GM21717 (cell line): ENCODE results near the gene CIAPIN1.
"Not testable (repeated sequence)": the region's sequence is repeated elsewhere in the genome, so short reads cannot be mapped to it uniquely, and the experiment has no call there.

Source experiments
- ATAC-seq: cut with Tn5 transposase; IDR thresholded peaks from one replicate; pipeline ENCODE4 v1.9.1; 2021; ENCODE audit warnings: mild to moderate bottlenecking, moderate library complexity; ENCODE audit not compliant: unreplicated experiment

Gene CIAPIN1

GRCh38 chr16:57407521-57408353 lies 39.4 kb downstream of the CIAPIN1 start:
- no peak for ATAC-seq

- ATAC-seq, result no peak
Measured at GRCh38 chr16:57406881-57407280, 40.3 kb downstream of the CIAPIN1 start.

- ATAC-seq, result no peak
Measured at GRCh38 chr16:57405097-57405496, 42.1 kb downstream of the CIAPIN1 start.

GRCh38 chr16:57403965-57404817 lies 43.0 kb downstream of the CIAPIN1 start, which contains the start of gene CCL17:
CCL17 (plus strand) TSS chr16:57404767; CDS start chr16:57413933, 9,166 bp downstream.
- ATAC-seq, result no peak

GRCh38 chr16:57401943-57402640 lies 45.1 kb downstream of the CIAPIN1 start:
- ATAC-seq, result no peak

GRCh38 chr16:57397493-57397892 lies 49.7 kb downstream of the CIAPIN1 start:
- not testable (repeated sequence) for ATAC-seq

GRCh38 chr16:57396786-57397185 lies 50.4 kb downstream of the CIAPIN1 start:
- ATAC-seq, result no peak

- no peak for ATAC-seq
Measured at GRCh38 chr16:57395026-57395425, 52.2 kb downstream of the CIAPIN1 start.

- ATAC-seq, result no peak
Measured at GRCh38 chr16:57394444-57394843, 52.7 kb downstream of the CIAPIN1 start.

GRCh38 chr16:57392694-57393093 lies 54.5 kb downstream of the CIAPIN1 start:
- ATAC-seq, result no peak

DNA sequence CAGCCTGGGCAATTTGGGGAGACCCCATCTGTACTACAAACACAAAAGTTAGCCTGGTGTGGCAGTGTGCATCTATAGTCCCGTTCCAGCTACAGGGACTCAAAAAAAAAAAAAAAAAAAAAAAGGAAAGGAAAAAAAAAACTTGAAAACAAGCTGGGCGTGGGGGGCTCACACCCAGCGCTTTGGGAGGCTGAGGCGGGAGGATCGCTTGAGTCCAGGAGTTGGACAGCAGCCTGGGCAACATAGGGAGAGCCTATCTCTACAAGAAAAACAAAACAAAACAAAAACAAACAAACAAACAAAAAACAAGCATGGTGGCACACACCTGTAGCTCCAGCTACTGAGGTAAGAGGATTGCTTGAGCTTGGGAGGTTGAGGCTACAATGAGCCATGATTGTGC lies 55.5 kb downstream of the CIAPIN1 start:
- no peak for ATAC-seq

GRCh38 chr16:57391300-57391699 lies 55.9 kb downstream of the CIAPIN1 start:
- no peak for ATAC-seq

DNA sequence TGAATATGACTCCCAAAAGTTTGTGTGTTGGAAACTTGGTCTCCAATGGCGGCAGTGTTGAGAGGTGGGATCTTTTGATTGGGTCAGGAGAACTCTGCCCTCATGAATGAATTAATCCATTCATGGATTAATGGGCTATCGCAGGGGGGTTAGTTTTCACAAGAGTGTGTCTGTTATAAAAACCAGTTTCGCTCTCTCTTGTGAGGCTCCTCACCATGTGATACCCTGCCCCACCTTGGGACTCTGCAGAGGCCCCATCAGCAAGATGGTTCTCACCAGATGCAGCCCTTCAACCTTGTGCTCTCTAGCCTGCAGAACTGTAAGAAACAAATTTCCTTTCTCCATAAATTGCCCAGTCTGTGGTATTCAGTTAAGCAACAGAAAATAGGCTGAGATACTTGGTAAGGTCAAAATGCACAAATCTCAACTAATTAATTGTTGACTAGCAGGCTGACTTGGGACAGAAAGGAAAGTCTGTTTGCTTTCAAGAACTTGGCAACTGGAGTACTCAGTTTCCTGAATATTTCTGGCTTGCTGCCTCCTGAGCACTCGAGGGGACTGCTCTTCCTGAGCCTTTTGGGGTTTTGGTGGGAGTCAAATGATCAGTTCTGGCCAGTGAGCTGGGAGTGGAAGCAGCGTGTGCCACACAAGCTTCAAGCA lies 56.4 kb downstream of the CIAPIN1 start:
- no peak for ATAC-seq

DNA sequence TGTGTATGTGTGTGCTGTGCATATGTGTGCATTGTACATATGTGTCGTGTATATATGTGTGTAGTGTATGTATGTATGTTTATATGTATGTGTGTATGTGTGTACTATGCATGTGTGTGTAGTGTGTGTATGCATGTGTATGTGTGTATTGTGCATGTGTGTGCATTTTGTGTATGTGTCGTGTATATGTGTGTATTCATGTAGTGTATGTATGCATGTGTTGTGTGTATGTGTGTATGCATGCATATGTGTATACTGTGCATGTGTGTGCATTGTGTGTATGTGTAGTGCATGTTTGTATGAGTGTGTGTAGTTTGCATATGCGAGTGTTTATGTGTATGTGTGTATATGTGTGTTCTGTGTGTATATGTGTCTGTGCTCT lies 58.1 kb downstream of the CIAPIN1 start:
- no peak for ATAC-seq

- no peak for ATAC-seq
Measured at GRCh38 chr16:57388359-57389086, 58.7 kb downstream of the CIAPIN1 start.

- ATAC-seq, result no peak
Measured at GRCh38 chr16:57387598-57388354, 59.4 kb downstream of the CIAPIN1 start.

- no peak for ATAC-seq
Measured at GRCh38 chr16:57386381-57386951, 60.7 kb downstream of the CIAPIN1 start.

GRCh38 chr16:57385083-57385482 lies 62.1 kb downstream of the CIAPIN1 start:
- ATAC-seq, result no peak
